C4-2B (cell line): Measurements from ENCODE around the gene VSIR.

Source experiments
- H3K27ac ChIP-seq: fragments of 450-650 bp; 2 replicates; pipeline ENCODE4 v1.5.1; 2017
- ZFX ChIP-seq: fragments of 450-650 bp; IDR thresholded peaks from 2 replicates; pipeline ENCODE4 v1.6.1; 2017
- TF ChIP-seq, protein P1 (sequence below): fragments of 450-650 bp; conservative IDR thresholded peaks from 2 replicates; pipeline ENCODE4 v1.5.1; 2017; ENCODE audit warnings: mild to moderate bottlenecking

The VSIR gene

GRCh38 chr10:71752391-71753090 is 20.8 kb downstream of the VSIR start:
- TF ChIP-seq, protein P1, sequence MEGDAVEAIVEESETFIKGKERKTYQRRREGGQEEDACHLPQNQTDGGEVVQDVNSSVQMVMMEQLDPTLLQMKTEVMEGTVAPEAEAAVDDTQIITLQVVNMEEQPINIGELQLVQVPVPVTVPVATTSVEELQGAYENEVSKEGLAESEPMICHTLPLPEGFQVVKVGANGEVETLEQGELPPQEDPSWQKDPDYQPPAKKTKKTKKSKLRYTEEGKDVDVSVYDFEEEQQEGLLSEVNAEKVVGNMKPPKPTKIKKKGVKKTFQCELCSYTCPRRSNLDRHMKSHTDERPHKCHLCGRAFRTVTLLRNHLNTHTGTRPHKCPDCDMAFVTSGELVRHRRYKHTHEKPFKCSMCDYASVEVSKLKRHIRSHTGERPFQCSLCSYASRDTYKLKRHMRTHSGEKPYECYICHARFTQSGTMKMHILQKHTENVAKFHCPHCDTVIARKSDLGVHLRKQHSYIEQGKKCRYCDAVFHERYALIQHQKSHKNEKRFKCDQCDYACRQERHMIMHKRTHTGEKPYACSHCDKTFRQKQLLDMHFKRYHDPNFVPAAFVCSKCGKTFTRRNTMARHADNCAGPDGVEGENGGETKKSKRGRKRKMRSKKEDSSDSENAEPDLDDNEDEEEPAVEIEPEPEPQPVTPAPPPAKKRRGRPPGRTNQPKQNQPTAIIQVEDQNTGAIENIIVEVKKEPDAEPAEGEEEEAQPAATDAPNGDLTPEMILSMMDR: no peak
- TF ChIP-seq ZFX: no peak
- no peak overlapping the region for H3K27ac ChIP-seq

DNA sequence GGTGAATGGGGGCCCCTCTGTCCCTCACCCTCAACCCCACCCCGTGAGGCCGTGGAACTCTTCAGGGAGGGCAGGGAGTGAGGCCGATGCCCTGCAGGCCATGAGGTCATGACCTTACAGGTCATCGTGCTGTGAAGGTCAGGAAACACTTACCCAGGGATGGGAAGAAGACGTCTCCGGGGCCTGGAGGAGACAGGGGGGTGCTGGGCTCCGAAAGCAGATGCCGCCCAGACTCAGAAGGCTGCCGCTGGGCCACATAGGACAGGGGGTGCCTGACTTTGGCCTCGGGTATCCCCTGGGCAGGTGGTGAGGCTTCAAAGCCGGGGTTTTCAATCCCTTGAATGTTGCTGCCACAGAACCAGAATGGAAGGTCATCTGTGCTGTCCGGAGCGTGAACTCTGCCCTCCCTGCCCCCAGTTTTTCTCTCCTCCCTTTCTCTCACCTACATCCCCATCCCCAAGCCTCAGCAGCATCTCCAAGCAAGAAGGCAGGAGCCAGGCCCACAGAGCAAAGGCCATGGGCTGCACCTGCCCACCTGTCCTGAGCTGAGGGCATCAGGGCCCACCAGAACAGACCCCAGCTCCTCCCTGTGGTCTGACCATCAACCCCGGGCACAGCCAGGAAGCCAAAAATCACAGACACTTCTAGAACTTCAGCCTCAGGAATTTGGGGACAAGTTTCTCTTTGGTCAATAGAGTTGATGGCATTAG is 21.6 kb downstream of the VSIR start:
- TF ChIP-seq ZFX: no peak
- no peak overlapping the region for H3K27ac ChIP-seq

DNA sequence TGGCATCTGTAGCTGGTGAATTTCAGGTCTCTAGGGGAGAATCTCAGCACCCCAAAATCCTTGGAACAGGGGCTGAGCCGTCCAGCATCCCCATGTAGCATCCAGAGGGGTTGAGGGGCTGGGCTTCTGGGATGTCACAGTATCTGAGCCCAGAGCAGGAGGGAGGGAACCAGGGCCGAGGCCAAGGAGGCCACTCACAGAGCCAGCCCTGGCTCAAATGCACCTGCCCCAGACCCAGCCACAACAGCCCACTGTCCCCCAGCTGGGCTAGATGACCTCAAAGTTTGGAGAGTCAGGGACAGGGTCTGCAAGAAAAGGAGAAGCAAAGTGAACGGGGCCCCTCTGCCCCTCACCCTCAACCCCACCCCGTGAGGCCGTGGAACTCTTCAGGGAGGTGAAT is 22.3 kb downstream of the VSIR start:
- H3K27ac ChIP-seq: no peak overlapping the region
- TF ChIP-seq, protein P1: no peak

GRCh38 chr10:71750124-71750841 is 23.0 kb downstream of the VSIR start:
- TF ChIP-seq, protein P1: no peak

DNA sequence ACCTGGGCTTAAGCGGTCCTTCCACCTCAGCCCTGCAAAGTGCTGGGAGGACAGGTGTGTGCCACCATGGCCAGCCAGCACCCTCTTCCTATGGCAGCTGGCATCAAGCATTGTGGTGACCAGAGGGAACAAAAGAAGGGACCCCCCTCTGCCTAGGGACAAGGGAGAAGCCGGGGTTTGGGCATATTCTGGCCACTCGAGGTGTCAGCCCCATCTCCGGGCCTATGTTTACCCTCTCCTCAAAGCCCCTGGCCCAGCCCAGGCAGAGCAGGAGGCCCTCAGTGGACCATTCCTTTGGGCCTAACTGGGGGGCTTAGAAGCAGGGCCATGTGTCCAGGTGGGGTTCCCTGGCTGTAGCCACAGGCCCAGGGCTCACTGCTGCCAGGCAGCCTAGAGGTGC is 23.9 kb downstream of the VSIR start:
- H3K27ac ChIP-seq: no peak overlapping the region
- no peak for TF ChIP-seq ZFX
- TF ChIP-seq, protein P1: no peak

More at GRCh38 chr10:71750124-71750841, 23.0 kb downstream of the VSIR start:
- no peak overlapping the region for H3K27ac ChIP-seq

DNA sequence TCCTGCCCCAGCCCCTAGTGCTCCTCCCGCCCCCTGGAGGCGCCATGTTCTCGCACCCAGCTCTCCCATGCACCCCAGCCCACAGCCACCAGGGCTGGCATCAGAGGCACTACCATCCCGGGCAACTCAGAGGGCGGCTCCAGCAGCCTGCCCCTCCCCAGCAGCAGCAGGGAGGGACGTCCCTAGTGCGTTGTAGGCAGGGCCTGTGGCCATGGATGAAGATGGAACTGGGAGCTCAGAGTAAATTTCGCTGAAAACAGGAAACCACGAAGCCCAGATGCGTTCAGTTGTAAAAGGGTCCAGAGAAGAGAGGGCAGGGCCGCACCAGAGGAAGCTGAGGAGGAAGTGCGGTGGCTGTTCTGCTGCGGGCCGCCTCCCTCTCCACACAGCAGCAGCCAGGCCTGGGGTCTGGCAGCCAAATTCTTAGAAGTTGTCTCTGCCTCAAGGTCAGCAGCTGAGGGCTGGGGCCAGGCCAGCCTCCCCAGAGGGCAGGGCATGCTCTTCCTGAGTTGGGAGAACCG is 24.6 kb downstream of the VSIR start:
- no peak overlapping the region for H3K27ac ChIP-seq
- TF ChIP-seq, protein P1: no peak
- TF ChIP-seq ZFX: no peak

- H3K27ac ChIP-seq: no peak overlapping the region
- TF ChIP-seq, protein P1: no peak
- TF ChIP-seq ZFX: no peak
Observed at GRCh38 chr10:71747551-71748523, 25.5 kb downstream of the VSIR start.
